WTC11 (cell line): ENCODE results near the gene TMEM97. TPM values are rescaled to one million over a fixed set of nuclear protein-coding genes. Genes with fewer than 3 reads are reported as not detected.

Source experiments
- ATAC-seq: fragments of 200-7000 bp; cut with Tn5 transposase; 2 replicates; pipeline ENCODE4 v1.10.0; 2021; ENCODE audit warnings: mild to moderate bottlenecking, moderate library complexity
- CTCF ChIA-PET: fragments of 300-600 bp; sonication (Branson Sonifier 250); formaldehyde crosslinking; loops from one replicate; lab custom pipeline; 2021; ENCODE audit warnings: antibody characterized with exemption; lab: Charles Lee
- POLR2A ChIA-PET: fragments of 350-600 bp; sonication (Branson Sonifier 250); formaldehyde crosslinking; loops from one replicate; lab custom pipeline; 2021; ENCODE audit warnings: antibody characterized with exemption; lab: Charles Lee
- DNase-seq: peaks from one replicate; pipeline ENCODE4 v3.0.0; 2021; ENCODE audit warnings: low spot score
- H3K27ac Mint-ChIP-seq: 2 replicates; pipeline ENCODE4 v1.8.0; 2021; ENCODE audit warnings: mixed read lengths
- H3K27me3 Mint-ChIP-seq: 2 replicates; pipeline ENCODE4 v1.8.0; 2021; ENCODE audit warnings: low read depth, mild to moderate bottlenecking, moderate library complexity, mixed read lengths
- H3K36me3 Mint-ChIP-seq: 2 replicates; pipeline ENCODE4 v1.8.0; 2021; ENCODE audit warnings: mixed read lengths
- H3K4me1 Mint-ChIP-seq: 2 replicates; pipeline ENCODE4 v1.8.0; 2022; ENCODE audit warnings: mixed read lengths
- H3K4me3 Mint-ChIP-seq: 2 replicates; pipeline ENCODE4 v1.8.0; 2021; ENCODE audit warnings: mild to moderate bottlenecking, moderate library complexity, mixed read lengths
- H3K9me3 Mint-ChIP-seq: 2 replicates; pipeline ENCODE4 v1.8.0; 2021; ENCODE audit warnings: mixed read lengths
- ATF1 ChIP-seq: sonication (generic); formaldehyde crosslinking; IDR thresholded peaks from 2 replicates; pipeline ENCODE4 v1.8.1; 2023; ENCODE audit warnings: mild to moderate bottlenecking, moderate library complexity, missing genetic modification reagents
- ATF6 ChIP-seq: sonication (generic); formaldehyde crosslinking; IDR thresholded peaks from 2 replicates; pipeline ENCODE4 v1.8.1; 2023; ENCODE audit warnings: mild to moderate bottlenecking, missing genetic modification reagents
- CREB1 ChIP-seq: sonication (generic); formaldehyde crosslinking; IDR thresholded peaks from 2 replicates; pipeline ENCODE4 v1.8.0; 2023; ENCODE audit warnings: mild to moderate bottlenecking, missing genetic modification reagents
- CREM ChIP-seq: sonication (generic); formaldehyde crosslinking; IDR thresholded peaks from 2 replicates; pipeline ENCODE4 v1.8.1; 2022; ENCODE audit warnings: mild to moderate bottlenecking, missing genetic modification reagents, moderate library complexity
- E2F4 ChIP-seq: sonication (generic); formaldehyde crosslinking; IDR thresholded peaks from 2 replicates; pipeline ENCODE4 v1.8.1; 2022; ENCODE audit warnings: low read depth, mild to moderate bottlenecking, moderate library complexity, missing genetic modification reagents, borderline replicate concordance
- ELF4 ChIP-seq: sonication (generic); formaldehyde crosslinking; IDR thresholded peaks from 2 replicates; pipeline ENCODE4 v1.8.1; 2022; ENCODE audit warnings: low read depth, mild to moderate bottlenecking, moderate library complexity, missing genetic modification reagents
- EMX1 ChIP-seq: fragments of 250-450 bp; sonication (Bioruptor Pico); IDR thresholded peaks from 2 replicates; pipeline ENCODE4 v1.8.0; 2021; ENCODE audit warnings: mild to moderate bottlenecking
- ESRRA ChIP-seq: sonication (generic); formaldehyde crosslinking; IDR thresholded peaks from 2 replicates; pipeline ENCODE4 v1.8.1; 2022; ENCODE audit warnings: mild to moderate bottlenecking, missing genetic modification reagents, borderline replicate concordance
- ETV6 ChIP-seq: sonication (generic); formaldehyde crosslinking; IDR thresholded peaks from 2 replicates; pipeline ENCODE4 v1.8.1; 2022; ENCODE audit warnings: mild to moderate bottlenecking, missing genetic modification reagents
- FOXP4 ChIP-seq: sonication (generic); formaldehyde crosslinking; IDR thresholded peaks from 2 replicates; pipeline ENCODE4 v1.8.0; 2022; ENCODE audit warnings: mild to moderate bottlenecking, missing genetic modification reagents
- GABPB1 ChIP-seq: sonication (generic); formaldehyde crosslinking; IDR thresholded peaks from 2 replicates; pipeline ENCODE4 v1.8.1; 2023; ENCODE audit warnings: mild to moderate bottlenecking, missing genetic modification reagents
- IRF2 ChIP-seq: sonication (generic); formaldehyde crosslinking; IDR thresholded peaks from 2 replicates; pipeline ENCODE4 v1.8.0; 2022; ENCODE audit warnings: low read depth, missing genetic modification reagents, borderline replicate concordance
- MYBL2 ChIP-seq: sonication (generic); formaldehyde crosslinking; IDR thresholded peaks from 2 replicates; pipeline ENCODE4 v1.8.1; 2023; ENCODE audit warnings: mild to moderate bottlenecking, moderate library complexity, missing genetic modification reagents
- NFYB ChIP-seq: sonication (generic); formaldehyde crosslinking; conservative IDR thresholded peaks from 2 replicates; pipeline ENCODE4 v1.8.0; 2022; ENCODE audit warnings: low read depth, missing genetic modification reagents
- OVOL2 ChIP-seq: fragments of 250-450 bp; sonication (Bioruptor Pico); IDR thresholded peaks from 2 replicates; pipeline ENCODE4 v1.9.0; 2021; ENCODE audit warnings: mild to moderate bottlenecking, borderline replicate concordance
- ZMAT4 ChIP-seq: fragments of 250-450 bp; sonication (Bioruptor Pico); IDR thresholded peaks from 2 replicates; pipeline ENCODE4 v1.9.0; 2021; ENCODE audit warnings: mild to moderate bottlenecking
- ZNF317 ChIP-seq: sonication (generic); formaldehyde crosslinking; IDR thresholded peaks from 2 replicates; pipeline ENCODE4 v1.8.1; 2023; ENCODE audit warnings: low read depth, mild to moderate bottlenecking, moderate library complexity, missing genetic modification reagents, borderline replicate concordance
- total RNA-seq: library from RNA; stranded (reverse); gene quantifications from 3 replicates; pipeline ENCODE4 v1.2.3, GENCODE V29; 2021
- TF ChIP-seq, protein P1 (sequence below): fragments of 250-450 bp; sonication (Bioruptor Pico); IDR thresholded peaks from 2 replicates; pipeline ENCODE4 v1.8.0; 2021; ENCODE audit warnings: mild to moderate bottlenecking
- TF ChIP-seq, protein P2 (sequence below): fragments of 250-450 bp; sonication (Bioruptor Pico); IDR thresholded peaks from 2 replicates; pipeline ENCODE4 v1.9.0; 2021; ENCODE audit warnings: mild to moderate bottlenecking, borderline replicate concordance

Gene TMEM97
- total RNA-seq, 1 experiment from 2014 or later: 68.0 TPM

GRCh38 chr17:28368306-28368831 is 49.4 kb downstream of the TMEM97 start:
- TF ChIP-seq EMX1 (CRISPR knock-in tag) (no peak), ATF1 (CRISPR knock-in tag) (no peak), E2F4 (CRISPR knock-in tag) (no peak), FOXP4 (CRISPR knock-in tag) (no peak), GABPB1 (CRISPR knock-in tag) (peak; percentile 61; the same call in 1 of the 2 replicates), OVOL2 (CRISPR knock-in tag) (no peak), ZNF317 (CRISPR knock-in tag) (no peak)
- TF ChIP-seq, all 79 proteins: peak for 1
- H3K4me1 Mint-ChIP-seq: peaks cover 19% of the 10 kb centered on the region
- no peak for DNase-seq
- ATAC-seq: no peak
- H3K27ac Mint-ChIP-seq: no peak overlapping the region
- no peaks in the 10 kb centered on the region for H3K36me3 Mint-ChIP-seq
- ChIA-PET CTCF (no interaction called here), POLR2A (no interaction called here)
- peaks cover 20% of the 10 kb centered on the region for H3K27me3 Mint-ChIP-seq
- H3K4me3 Mint-ChIP-seq: no peak overlapping the region
- no peaks in the 10 kb centered on the region for H3K9me3 Mint-ChIP-seq

GRCh38 chr17:28368915-28369683 is 50.1 kb downstream of the TMEM97 start:
- ChIA-PET CTCF (interaction anchor here (1.2 to 2.3 kb wide), 2 partner anchors 33 to 48 kb away, joined by 4 to 19 read pairs; no protein-coding TSS in a partner anchor), POLR2A (no interaction called here)
- DNase-seq: no peak
- Mint-ChIP-seq H3K9me3 (no peaks in the 10 kb centered on the region), H3K36me3 (no peaks in the 10 kb centered on the region), H3K27ac (no peak overlapping the region), H3K4me3 (no peak overlapping the region), H3K4me1 (peaks cover 21% of the 10 kb centered on the region), H3K27me3 (peaks cover 27% of the 10 kb centered on the region)
- ATAC-seq: no peak
- TF ChIP-seq ELF4 (CRISPR knock-in tag) (no peak), IRF2 (CRISPR knock-in tag) (no peak), ESRRA (CRISPR knock-in tag) (no peak), ATF6 (no peak), MYBL2 (CRISPR knock-in tag) (no peak), CREB1 (CRISPR knock-in tag) (no peak), ZMAT4 (CRISPR knock-in tag) (no peak), ETV6 (CRISPR knock-in tag) (no peak), CREM (no peak), NFYB (no peak)
- TF ChIP-seq, protein P1, sequence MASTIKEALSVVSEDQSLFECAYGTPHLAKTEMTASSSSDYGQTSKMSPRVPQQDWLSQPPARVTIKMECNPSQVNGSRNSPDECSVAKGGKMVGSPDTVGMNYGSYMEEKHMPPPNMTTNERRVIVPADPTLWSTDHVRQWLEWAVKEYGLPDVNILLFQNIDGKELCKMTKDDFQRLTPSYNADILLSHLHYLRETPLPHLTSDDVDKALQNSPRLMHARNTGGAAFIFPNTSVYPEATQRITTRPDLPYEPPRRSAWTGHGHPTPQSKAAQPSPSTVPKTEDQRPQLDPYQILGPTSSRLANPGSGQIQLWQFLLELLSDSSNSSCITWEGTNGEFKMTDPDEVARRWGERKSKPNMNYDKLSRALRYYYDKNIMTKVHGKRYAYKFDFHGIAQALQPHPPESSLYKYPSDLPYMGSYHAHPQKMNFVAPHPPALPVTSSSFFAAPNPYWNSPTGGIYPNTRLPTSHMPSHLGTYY (CRISPR knock-in tag): no peak
- TF ChIP-seq, protein P2, sequence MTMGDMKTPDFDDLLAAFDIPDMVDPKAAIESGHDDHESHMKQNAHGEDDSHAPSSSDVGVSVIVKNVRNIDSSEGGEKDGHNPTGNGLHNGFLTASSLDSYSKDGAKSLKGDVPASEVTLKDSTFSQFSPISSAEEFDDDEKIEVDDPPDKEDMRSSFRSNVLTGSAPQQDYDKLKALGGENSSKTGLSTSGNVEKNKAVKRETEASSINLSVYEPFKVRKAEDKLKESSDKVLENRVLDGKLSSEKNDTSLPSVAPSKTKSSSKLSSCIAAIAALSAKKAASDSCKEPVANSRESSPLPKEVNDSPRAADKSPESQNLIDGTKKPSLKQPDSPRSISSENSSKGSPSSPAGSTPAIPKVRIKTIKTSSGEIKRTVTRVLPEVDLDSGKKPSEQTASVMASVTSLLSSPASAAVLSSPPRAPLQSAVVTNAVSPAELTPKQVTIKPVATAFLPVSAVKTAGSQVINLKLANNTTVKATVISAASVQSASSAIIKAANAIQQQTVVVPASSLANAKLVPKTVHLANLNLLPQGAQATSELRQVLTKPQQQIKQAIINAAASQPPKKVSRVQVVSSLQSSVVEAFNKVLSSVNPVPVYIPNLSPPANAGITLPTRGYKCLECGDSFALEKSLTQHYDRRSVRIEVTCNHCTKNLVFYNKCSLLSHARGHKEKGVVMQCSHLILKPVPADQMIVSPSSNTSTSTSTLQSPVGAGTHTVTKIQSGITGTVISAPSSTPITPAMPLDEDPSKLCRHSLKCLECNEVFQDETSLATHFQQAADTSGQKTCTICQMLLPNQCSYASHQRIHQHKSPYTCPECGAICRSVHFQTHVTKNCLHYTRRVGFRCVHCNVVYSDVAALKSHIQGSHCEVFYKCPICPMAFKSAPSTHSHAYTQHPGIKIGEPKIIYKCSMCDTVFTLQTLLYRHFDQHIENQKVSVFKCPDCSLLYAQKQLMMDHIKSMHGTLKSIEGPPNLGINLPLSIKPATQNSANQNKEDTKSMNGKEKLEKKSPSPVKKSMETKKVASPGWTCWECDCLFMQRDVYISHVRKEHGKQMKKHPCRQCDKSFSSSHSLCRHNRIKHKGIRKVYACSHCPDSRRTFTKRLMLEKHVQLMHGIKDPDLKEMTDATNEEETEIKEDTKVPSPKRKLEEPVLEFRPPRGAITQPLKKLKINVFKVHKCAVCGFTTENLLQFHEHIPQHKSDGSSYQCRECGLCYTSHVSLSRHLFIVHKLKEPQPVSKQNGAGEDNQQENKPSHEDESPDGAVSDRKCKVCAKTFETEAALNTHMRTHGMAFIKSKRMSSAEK (CRISPR knock-in tag): no peak
